ENCODE data around the gene PCP2. TPM values are rescaled to one million over a fixed set of nuclear protein-coding genes. Genes with fewer than 3 reads are reported as not detected.

PCP2 gene
- polyA plus RNA-seq, 2 of the 4 experiments (the other 2 are of a cell fraction): 0.19 TPM; not detected in 1

GRCh38 chr19:7623725-7624603, 9.6 kb downstream of the PCP2 start:
- POLR2A ChIA-PET: interaction anchor here (0.6 to 1.1 kb wide), 2 partner anchors 10 to 50 kb away, joined by 4 to 6 read pairs; partner anchors contain the start of gene PCP2
- WGBS (ENCODE audit: missing lambda C conversion rate): 94% methylated on average over 24 of the region's 39 CpGs
- H3K4me2 ChIP-seq: no peak overlapping the region
- no peak; a peak in 1 of 6 replicates for ATAC-seq
- TF ChIP-seq RAD21 (conservative IDR thresholded peaks at IDR 0.05 in 1 of 2, IDR thresholded peaks at IDR 0.05 in 1 of 2): no peak
- TF ChIP-seq, protein P1, sequence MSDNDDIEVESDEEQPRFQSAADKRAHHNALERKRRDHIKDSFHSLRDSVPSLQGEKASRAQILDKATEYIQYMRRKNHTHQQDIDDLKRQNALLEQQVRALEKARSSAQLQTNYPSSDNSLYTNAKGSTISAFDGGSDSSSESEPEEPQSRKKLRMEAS (IDR thresholded peaks at IDR 0.05): no peak
- TF ChIP-seq ZFP36 (IDR thresholded peaks at IDR 0.05; ENCODE audit: borderline replicate concordance, partially characterized antibody): no peak
- no peak for TF ChIP-seq FOSL2 (IDR thresholded peaks at IDR 0.05)
- TF ChIP-seq FOSL2 (CRISPR knock-in tag; IDR thresholded peaks at IDR 0.05): no peak
- no peak for TF ChIP-seq USF2 (IDR thresholded peaks at IDR 0.05)
- TF ChIP-seq KDM1A (IDR thresholded peaks at IDR 0.05; ENCODE audit: low read depth): no peak
- no peak for TF ChIP-seq HOXB13 (CRISPR knock-in tag; IDR thresholded peaks at IDR 0.05; ENCODE audit: low read depth)
- TF ChIP-seq EHMT2 (IDR thresholded peaks at IDR 0.05; ENCODE audit: low read depth): no peak
- TF ChIP-seq PHF8 (IDR thresholded peaks at IDR 0.05; ENCODE audit: borderline replicate concordance, low read depth): no peak
- no peak for TF ChIP-seq EP300 (IDR thresholded peaks at IDR 0.05)
- TF ChIP-seq EHF (CRISPR knock-in tag; IDR thresholded peaks at IDR 0.05): no peak
- no peak for TF ChIP-seq CBX8 (IDR thresholded peaks at IDR 0.05)
- no peak for TF ChIP-seq HMGXB4 (CRISPR knock-in tag; IDR thresholded peaks at IDR 0.05; ENCODE audit: borderline replicate concordance)
- TF ChIP-seq RNF2 (IDR thresholded peaks at IDR 0.05; ENCODE audit: borderline replicate concordance, low read depth): no peak
- TF ChIP-seq ZSCAN20 (CRISPR knock-in tag; IDR thresholded peaks at IDR 0.05): no peak
- TF ChIP-seq POLR2AphosphoS2 (conservative IDR thresholded peaks at IDR 0.05; ENCODE audit: low read length): no peak
- no peaks in the 10 kb centered on the region for H3K9me3 ChIP-seq
- no peak for FAIRE-seq
- no peak for DNase-seq (ENCODE audit: low read depth in 1 of 2, low spot score in 1 of 2)
- peaks cover 7% of the 10 kb centered on the region; the same call in 1 of the 3 replicates for H3K4me1 ChIP-seq
- CTCF ChIA-PET: interaction anchor here (1.7 kb wide), 1 partner anchor 57 kb away, joined by 6 read pairs; the partner anchor contains the start of gene TRAPPC5
- H3K4me3 ChIP-seq: no peak overlapping the region
- H3K27ac ChIP-seq: no peak overlapping the region

DNA sequence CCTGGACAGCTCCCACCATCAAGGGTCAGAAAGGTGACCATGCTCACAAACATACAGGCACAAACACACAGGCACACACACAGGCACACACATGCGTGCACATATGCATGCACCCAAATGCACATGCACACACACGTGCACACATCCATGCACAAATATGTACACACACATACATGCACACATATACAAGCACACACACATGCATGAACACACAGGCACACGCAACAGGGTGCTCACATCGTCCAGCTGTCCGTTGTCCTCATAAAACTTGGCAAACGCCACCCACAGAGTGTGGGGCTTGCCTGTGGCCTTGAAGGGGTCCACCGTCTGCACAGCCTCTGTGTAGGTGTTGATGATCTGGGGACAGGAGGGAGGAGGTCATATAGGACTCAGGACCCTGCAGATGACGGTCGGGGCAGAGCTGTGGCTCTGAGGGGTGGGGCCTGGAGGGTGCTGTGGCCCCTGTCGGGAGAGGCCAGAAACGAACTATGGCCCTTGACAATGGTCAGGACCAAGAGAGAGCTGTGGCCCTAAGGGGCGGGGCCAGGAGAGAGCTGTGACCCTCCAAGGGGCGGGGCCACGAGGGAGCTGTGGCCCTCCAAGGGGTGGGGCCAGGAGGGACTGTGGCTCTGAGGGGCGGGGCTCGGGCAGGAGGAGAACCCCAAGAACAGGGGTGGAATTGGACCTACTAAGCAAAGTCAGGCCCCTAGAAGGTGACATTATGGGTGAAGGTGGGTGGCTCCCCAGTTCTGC, 10.4 kb downstream of the PCP2 start:
- no peak for TF ChIP-seq FOSB (CRISPR knock-in tag; IDR thresholded peaks at IDR 0.05)
- TF ChIP-seq MAZ (IDR thresholded peaks at IDR 0.05; ENCODE audit: borderline replicate concordance, low read depth, low read length): no peak
- TF ChIP-seq PHF8 (IDR thresholded peaks at IDR 0.05; ENCODE audit: borderline replicate concordance, low read depth): no peak
- no peak for TF ChIP-seq RNF2 (IDR thresholded peaks at IDR 0.05; ENCODE audit: borderline replicate concordance, low read depth)
- Histone ChIP-seq H3K9me3 (no peaks in the 10 kb centered on the region), H3K4me2 (no peak overlapping the region), H3K4me1 (peaks cover 2% of the 10 kb centered on the region; the same call in 1 of the 3 replicates), H3K27ac (no peak overlapping the region), H3K4me3 (no peak overlapping the region)
- FAIRE-seq (no peak), ATAC-seq (peak in 1 of 2 experiments; percentile 53; a peak in 3 of 6 replicates), DNase-seq (ENCODE audit: low read depth in 1 of 2, low spot score in 1 of 2) (no peak)
- CTCF ChIA-PET: interaction anchor here (0.6 to 1.7 kb wide), 2 partner anchors 58 to 425 kb away, joined by 4 to 6 read pairs; partner anchors contain the start of gene TRAPPC5
- WGBS (ENCODE audit: missing lambda C conversion rate): 96% methylated on average over 9 of the region's 16 CpGs
- POLR2A ChIA-PET: interaction anchor here (1.1 kb wide), 1 partner anchor 55 kb away, joined by 7 read pairs; no protein-coding TSS in a partner anchor

Measured in A549 (cell line).